ENCODE data around the gene RUNDC1. TPM values are rescaled to one million over a fixed set of nuclear protein-coding genes. Genes with fewer than 3 reads are reported as not detected.

RUNDC1 gene
- total and polyA plus RNA-seq, 2 experiments from 2014 or later = 6.1 to 11.9 TPM

DNA sequence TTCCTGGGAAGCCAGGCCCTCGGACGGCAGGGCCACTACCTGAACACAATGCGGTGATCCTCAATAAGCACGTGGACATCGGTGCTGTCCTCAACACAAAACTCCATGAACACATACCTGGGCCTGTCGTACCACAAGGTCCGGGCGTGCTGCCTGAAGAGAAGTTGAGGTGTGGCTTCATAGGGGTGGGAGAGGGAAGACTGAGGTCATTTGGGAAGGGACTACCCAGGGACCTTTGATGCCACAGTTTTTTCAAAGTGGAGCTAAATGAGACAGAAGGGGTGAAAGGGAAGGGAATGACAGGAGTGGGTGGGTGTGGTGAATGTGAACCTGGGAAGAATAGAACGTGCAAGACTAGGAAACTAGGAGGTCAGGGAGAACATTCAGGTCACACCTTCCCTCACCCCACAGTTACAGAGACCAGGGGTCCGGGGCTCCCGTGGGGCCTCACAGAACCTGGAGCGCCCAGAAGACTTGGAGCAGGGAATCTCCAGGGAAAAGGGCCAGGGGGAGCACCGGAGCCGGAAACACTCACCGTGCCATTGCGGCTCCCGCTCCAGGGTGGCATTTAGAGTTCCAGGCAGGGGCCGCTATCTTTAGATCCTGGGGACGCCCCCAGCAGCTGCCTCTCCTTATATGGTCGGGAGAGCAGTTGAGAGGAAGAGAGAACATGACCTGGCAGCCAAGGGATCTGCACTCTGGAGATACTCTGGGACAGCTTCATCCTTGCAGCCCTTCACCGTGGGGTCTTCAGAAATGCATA lies 673 bp upstream of the RUNDC1 start, which contains the start of gene PTGES3L:
PTGES3L (minus strand) TSS at position 570 of the 763 bp plus-strand sequence; CDS start at position 543, 27 bp downstream.
- peaks cover 33% of the 10 kb centered on the region for H3K79me2 ChIP-seq (replicated peaks; ENCODE audit: insufficient read depth)
- H4K20me1 ChIP-seq (replicated peaks; ENCODE audit: insufficient read depth) = 0 out of 2 replicates have a peak, but pooled peaks cover 4% of the 10 kb centered on the region
- Mint-ChIP-seq H3K27ac (peak within 1 kb of the TSS; percentile 95), H3K4me1 (peaks cover 17% of the 10 kb centered on the region), H3K9me3 (no peaks in the 10 kb centered on the region; the same call in 2 of the 3 replicates), H3K4me3 (peak within 1 kb of the TSS; percentile 96), H3K36me3 (ENCODE audit: low read depth) (peaks cover 6% of the 10 kb centered on the region; the same call in 2 of the 3 replicates), H3K27me3 (ENCODE audit: insufficient read depth, low read depth, poor library complexity) (peaks cover 18% of the 10 kb centered on the region)
- ATAC-seq = peak; percentile 78
- DNase-seq (ENCODE audit: low spot score) = peak; percentile 84
- peak within 1 kb of the TSS; percentile 92 for H3K4me3 ChIP-seq
- H3K27me3 ChIP-seq (ENCODE audit: insufficient read depth) = no peaks in the 10 kb centered on the region
- H3K9me2 ChIP-seq (ENCODE audit: insufficient read depth) = no peaks in the 10 kb centered on the region
- peak within 1 kb of the TSS; percentile 100 for H2AFZ ChIP-seq
- peak within 1 kb of the TSS; percentile 96 for H3K27ac ChIP-seq (ENCODE audit: low read depth)
- TF ChIP-seq EZH2 (IDR thresholded peaks at IDR 0.05; ENCODE audit: low read depth, unreplicated experiment) = no peak
- no peak for TF ChIP-seq ZNF331 (CRISPR knock-in tag; IDR thresholded peaks at IDR 0.05; ENCODE audit: low read depth)
- TF ChIP-seq, protein P1, sequence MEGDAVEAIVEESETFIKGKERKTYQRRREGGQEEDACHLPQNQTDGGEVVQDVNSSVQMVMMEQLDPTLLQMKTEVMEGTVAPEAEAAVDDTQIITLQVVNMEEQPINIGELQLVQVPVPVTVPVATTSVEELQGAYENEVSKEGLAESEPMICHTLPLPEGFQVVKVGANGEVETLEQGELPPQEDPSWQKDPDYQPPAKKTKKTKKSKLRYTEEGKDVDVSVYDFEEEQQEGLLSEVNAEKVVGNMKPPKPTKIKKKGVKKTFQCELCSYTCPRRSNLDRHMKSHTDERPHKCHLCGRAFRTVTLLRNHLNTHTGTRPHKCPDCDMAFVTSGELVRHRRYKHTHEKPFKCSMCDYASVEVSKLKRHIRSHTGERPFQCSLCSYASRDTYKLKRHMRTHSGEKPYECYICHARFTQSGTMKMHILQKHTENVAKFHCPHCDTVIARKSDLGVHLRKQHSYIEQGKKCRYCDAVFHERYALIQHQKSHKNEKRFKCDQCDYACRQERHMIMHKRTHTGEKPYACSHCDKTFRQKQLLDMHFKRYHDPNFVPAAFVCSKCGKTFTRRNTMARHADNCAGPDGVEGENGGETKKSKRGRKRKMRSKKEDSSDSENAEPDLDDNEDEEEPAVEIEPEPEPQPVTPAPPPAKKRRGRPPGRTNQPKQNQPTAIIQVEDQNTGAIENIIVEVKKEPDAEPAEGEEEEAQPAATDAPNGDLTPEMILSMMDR (conservative IDR thresholded peaks at IDR 0.05; ENCODE audit: low read depth in 2 of 2) = no peak
- TF ChIP-seq ZNF114 (CRISPR knock-in tag; IDR thresholded peaks at IDR 0.05) = no peak
- TF ChIP-seq, protein P2, sequence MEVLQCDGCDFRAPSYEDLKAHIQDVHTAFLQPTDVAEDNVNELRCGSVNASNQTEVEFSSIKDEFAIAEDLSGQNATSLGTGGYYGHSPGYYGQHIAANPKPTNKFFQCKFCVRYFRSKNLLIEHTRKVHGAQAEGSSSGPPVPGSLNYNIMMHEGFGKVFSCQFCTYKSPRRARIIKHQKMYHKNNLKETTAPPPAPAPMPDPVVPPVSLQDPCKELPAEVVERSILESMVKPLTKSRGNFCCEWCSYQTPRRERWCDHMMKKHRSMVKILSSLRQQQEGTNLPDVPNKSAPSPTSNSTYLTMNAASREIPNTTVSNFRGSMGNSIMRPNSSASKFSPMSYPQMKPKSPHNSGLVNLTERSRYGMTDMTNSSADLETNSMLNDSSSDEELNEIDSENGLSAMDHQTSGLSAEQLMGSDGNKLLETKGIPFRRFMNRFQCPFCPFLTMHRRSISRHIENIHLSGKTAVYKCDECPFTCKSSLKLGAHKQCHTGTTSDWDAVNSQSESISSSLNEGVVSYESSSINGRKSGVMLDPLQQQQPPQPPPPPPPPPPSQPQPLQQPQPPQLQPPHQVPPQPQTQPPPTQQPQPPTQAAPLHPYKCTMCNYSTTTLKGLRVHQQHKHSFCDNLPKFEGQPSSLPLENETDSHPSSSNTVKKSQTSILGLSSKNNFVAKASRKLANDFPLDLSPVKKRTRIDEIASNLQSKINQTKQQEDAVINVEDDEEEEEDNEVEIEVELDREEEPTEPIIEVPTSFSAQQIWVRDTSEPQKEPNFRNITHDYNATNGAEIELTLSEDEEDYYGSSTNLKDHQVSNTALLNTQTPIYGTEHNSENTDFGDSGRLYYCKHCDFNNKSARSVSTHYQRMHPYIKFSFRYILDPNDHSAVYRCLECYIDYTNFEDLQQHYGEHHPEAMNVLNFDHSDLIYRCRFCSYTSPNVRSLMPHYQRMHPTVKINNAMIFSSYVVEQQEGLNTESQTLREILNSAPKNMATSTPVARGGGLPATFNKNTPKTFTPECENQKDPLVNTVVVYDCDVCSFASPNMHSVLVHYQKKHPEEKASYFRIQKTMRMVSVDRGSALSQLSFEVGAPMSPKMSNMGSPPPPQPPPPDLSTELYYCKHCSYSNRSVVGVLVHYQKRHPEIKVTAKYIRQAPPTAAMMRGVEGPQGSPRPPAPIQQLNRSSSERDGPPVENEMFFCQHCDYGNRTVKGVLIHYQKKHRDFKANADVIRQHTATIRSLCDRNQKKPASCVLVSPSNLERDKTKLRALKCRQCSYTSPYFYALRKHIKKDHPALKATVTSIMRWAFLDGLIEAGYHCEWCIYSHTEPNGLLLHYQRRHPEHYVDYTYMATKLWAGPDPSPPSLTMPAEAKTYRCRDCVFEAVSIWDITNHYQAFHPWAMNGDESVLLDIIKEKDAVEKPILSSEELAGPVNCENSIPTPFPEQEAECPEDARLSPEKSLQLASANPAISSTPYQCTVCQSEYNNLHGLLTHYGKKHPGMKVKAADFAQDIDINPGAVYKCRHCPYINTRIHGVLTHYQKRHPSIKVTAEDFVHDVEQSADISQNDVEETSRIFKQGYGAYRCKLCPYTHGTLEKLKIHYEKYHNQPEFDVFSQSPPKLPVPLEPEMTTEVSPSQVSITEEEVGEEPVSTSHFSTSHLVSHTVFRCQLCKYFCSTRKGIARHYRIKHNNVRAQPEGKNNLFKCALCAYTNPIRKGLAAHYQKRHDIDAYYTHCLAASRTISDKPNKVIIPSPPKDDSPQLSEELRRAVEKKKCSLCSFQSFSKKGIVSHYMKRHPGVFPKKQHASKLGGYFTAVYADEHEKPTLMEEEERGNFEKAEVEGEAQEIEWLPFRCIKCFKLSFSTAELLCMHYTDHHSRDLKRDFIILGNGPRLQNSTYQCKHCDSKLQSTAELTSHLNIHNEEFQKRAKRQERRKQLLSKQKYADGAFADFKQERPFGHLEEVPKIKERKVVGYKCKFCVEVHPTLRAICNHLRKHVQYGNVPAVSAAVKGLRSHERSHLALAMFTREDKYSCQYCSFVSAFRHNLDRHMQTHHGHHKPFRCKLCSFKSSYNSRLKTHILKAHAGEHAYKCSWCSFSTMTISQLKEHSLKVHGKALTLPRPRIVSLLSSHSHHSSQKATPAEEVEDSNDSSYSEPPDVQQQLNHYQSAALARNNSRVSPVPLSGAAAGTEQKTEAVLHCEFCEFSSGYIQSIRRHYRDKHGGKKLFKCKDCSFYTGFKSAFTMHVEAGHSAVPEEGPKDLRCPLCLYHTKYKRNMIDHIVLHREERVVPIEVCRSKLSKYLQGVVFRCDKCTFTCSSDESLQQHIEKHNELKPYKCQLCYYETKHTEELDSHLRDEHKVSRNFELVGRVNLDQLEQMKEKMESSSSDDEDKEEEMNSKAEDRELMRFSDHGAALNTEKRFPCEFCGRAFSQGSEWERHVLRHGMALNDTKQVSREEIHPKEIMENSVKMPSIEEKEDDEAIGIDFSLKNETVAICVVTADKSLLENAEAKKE (CRISPR knock-in tag; IDR thresholded peaks at IDR 0.05) = no peak
- TF ChIP-seq POLR2AphosphoS5 (IDR thresholded peaks at IDR 0.05; ENCODE audit: low read depth) = no peak
- no peak for TF ChIP-seq STAT1 (IDR thresholded peaks at IDR 0.05; ENCODE audit: unreplicated experiment)
- no peak for TF ChIP-seq REST (IDR thresholded peaks at IDR 0.05; ENCODE audit: unreplicated experiment)
- TF ChIP-seq, protein P3, sequence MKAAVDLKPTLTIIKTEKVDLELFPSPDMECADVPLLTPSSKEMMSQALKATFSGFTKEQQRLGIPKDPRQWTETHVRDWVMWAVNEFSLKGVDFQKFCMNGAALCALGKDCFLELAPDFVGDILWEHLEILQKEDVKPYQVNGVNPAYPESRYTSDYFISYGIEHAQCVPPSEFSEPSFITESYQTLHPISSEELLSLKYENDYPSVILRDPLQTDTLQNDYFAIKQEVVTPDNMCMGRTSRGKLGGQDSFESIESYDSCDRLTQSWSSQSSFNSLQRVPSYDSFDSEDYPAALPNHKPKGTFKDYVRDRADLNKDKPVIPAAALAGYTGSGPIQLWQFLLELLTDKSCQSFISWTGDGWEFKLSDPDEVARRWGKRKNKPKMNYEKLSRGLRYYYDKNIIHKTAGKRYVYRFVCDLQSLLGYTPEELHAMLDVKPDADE (IDR thresholded peaks at IDR 0.05) = no peak
- no peak for TF ChIP-seq EZH2phosphoT487 (IDR thresholded peaks at IDR 0.05; ENCODE audit: unreplicated experiment)
- TF ChIP-seq CREB1 (CRISPR knock-in tag; IDR thresholded peaks at IDR 0.05; ENCODE audit: low read depth) = no peak
- no peak for TF ChIP-seq NANOG (IDR thresholded peaks at IDR 0.05; ENCODE audit: borderline replicate concordance)
- no peak for TF ChIP-seq JUNB (IDR thresholded peaks at IDR 0.05; ENCODE audit: unreplicated experiment)
- H3K4me1 ChIP-seq (ENCODE audit: insufficient read depth) = peaks cover 16% of the 10 kb centered on the region
- no peaks in the 10 kb centered on the region for H3K36me3 ChIP-seq (ENCODE audit: insufficient read depth)
- H3K4me2 ChIP-seq = peak within 1 kb of the TSS; percentile 96
- H3F3A ChIP-seq (replicated peaks; ENCODE audit: low read depth) = peaks cover 9% of the 10 kb centered on the region; the same call in 1 of the 2 replicates

Measured in GM23338 (cell line).